T follicular helper cell (primary cell): ENCODE measurements around the gene CUL4B.
"Not testable (repeated sequence)": the region's sequence is repeated elsewhere in the genome, so short reads cannot be mapped to it uniquely, and the experiment has no call there.

Source experiments
- DNase-seq: peaks from one replicate; pipeline ENCODE4 v3.0.0-alpha.2; 2020; ENCODE audit warnings: low read depth

Gene CUL4B

DNA sequence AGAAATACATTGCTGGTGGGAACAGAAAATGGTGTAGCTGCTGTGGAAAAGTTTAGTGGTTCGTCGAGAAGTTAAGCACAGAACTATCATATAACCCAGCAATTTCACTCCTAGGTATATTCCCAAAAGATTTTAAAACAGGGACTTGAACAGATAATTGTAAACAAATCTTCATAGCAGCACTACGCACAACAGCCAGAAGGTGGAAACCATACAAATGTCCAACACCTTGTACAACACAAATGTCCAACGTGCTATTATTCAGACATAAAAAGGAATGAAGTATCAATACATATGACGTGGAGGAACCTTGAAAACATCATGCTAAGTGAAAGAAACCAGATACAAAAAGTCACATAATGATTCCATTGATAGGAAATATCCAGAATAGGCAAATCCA lies 37.9 kb downstream of the CUL4B start:
- no peak for DNase-seq

DNA sequence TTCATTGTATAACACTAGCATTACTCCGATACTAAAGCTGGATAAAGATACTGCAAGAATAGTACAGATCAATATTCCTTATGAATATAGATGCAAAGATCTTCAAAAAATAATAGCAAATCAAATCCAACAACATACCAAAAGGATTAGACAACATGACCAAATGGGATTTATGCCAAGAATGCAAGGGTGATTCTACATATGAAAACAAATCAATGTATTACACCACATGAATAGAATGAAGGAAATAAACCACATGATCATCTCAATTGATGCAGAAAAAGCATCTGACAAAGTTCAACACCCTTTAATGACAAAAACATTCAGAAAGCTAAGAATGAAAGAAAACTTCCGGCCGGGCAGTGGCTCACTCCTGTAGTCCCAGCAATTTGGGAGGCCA lies 42.8 kb downstream of the CUL4B start:
- no peak for DNase-seq

DNA sequence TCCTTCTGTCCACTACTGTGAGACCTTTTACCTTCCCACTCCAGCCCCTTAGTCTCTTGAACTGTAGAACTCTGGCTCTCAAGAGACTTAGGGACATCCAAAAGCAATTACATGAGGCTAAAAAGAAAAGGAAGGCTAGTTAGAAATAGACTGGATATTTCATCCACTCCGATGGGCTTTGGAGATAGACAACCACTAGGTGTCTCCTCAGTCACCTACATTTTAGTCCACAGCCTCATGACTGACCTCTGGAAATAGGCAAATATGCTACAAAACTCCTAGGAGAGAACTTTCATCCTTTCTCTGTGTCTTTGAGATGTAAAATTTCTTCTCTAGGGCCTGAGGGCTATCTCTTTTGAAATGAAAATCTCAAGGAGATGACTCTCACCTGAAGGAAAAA lies 46.5 kb downstream of the CUL4B start:
- no peak for DNase-seq

DNA sequence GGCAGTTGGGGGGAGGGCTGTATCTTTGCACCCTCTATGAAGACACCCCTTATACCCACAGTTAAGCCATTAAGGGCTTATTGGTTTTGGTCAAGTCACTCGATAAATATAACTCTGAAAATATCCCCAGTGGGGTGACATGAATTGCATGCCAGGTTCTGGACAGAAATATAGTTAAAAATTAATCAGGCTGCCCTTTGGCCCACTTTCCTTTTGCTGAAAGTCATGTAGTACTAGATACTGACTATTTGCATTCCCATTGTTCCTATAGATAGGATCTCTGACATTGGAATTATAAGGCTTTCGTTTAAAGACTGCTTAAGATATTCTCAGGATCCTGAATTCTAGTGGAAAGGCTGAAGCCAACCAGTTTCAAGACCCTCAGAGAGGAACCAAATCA lies 48.1 kb downstream of the CUL4B start:
- no peak for DNase-seq

DNA sequence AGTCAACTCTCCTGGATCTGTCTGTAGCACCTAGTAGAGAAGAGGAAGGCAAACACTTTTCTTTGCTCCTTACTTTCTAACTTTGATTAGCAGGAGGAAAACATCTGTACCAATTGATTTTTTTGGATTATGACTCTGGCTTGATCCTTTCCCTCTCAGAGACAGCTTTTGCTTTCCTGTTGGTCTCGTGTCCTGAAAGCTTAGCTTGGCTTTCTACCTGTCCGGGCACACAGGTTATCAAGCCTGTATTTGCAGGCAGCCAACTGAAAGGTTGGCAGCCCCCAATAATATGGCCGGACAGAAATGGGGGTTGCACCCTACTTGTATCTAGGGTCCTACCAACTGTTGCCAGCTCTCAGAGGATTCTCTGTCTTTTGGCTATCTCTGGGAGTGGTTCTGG lies 48.5 kb downstream of the CUL4B start:
- DNase-seq = no peak

DNA sequence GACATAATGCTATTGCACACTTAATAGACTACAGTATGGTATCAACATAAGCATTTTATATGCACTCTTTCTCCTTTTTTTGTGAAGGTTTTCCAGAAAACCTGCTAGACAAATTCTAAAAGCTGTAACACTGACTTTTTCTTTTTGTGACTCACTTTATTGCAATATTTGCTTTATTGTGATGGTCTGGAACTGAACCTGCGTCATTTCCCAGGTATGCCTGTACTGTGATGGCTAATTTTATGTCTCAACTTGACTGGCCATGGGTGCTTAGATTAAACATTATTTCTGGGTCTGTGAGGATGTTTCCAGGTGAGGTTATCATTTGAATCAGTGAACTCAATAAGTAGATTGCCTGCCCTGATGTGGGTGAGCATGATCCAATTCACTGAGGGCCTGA lies 56.2 kb downstream of the CUL4B start:
- DNase-seq = no peak

DNA sequence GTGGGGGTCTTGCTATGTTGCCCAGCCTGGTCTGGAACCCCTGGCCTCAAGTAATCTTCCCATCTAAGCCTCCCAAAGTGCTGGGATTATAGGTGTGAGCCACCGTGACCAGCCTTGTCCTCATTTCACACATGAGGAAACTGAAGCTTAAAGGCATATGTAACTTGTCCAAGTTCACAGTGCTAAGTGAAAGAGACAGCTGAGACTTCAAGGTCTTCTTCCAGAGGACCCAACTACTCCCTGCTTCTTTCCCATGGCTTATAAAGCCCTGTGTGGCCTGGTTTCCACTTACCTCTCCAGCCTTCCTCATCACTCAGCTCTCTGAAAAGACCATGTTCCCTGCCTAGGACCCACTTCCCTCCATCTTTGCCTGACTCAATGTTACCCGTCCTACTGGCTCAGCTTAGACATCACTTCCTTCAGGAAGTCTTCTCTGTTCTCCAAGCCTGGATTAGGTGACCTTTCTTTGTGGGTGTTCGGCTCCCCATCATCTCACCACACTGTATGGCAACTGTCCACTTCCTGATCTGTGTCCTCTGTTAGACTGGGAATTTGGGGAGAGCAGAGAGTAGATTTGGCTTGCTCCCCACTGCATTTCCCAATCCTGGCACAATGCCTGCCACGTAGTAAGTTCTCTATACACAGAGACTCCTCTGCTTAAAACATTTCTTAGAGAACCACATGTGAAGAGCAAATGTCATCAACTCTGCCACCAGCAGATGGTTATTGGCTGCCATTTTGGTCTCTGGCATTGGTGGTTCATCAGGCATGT lies 61.3 kb downstream of the CUL4B start:
- no peak for DNase-seq

DNA sequence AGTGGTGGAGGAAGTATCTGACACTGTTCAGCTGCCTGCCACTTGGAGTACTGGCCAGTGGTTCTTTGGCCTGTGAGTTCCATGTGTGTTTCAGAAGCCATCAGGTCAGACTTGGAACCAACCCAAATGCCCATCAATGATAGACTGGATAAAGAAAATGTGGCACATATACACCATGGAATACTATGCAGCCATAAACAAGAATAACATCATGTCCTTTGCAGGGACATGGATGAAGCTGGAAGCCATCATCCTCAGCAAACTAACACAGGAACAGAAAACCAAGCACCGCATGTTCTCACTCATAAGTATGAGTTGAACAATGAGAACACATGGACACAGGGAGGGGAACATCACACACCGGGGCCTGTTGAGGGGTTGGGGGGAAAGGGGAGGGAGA lies 70.6 kb downstream of the CUL4B start:
- not testable (repeated sequence) for DNase-seq

DNA sequence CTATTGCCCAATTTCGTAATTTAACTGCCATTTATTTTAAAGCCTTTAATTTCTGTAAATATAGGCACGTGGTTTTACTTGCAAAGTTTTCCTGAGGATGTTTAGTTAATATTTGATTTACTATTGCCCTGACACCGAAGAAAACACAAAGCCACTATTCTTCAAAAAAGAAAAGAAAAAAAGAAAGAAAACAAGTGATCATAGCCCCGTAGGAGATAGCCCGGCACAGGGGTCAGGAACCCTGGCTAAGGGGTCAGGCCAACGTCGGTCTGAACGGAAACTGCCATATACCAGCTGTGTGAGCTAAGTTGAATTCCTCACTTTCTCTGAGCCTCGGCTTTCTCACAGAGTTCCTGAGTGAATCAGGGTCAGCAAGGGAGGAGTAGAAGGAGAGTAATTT lies 74.0 kb downstream of the CUL4B start:
- no peak for DNase-seq

DNA sequence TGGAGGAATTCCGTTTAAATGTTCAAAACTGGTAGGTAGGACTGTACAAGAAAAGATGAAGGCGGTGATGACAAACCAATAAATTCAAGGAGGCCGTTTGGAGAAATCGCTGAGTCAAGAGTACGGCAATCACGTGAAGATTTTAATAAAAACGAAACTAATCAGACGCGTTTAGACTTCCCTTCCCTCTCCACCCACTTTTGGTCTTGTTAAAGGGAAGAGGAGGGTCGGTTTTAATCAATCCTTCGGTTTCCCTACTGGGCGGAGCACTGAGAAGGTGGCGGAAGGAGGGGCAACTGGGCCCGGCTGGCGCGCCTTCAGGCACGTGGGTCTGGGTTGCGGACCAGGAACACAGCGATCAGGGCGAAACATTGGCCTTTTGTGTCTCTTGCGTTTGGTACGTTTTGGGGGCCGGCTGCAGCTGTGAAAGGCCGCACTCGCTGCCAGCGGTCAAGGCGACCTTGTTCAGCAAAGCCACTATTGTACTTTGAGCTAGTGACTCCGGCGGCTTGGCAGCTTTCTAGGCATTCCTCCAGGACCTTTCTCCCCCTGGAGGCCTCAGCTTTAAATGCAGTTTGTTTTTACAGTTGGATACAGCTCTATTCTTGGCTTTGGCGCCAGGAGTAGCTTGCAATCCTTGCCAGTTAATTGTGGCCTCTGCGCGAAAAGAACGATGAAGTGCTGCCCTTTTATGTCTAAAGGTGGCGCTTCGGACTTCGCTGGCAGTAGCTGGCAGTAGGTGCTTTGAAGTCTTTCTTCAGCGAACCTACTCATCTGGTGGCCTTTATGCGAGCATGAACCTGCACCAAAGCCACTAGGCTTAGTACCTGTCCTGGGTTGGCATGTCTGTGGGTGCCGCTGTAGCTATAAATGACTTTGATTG lies 74.9 kb downstream of the CUL4B start:
- peak; percentile 24 for DNase-seq

DNA sequence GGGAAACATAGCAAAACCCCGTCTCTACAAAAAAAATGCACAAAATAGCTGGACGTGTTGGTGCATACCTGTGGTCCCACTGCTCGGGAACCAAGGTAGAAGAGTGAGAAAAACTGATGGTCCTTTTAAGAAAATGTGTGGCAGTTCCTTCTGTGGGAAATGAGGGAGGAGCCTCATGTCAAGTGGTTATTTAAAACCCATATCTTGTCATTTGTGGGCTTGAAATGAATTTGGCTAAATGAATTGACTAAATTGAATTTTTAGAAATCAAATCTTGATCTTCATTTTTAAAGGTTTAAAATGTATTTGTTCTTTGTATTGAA lies 75.5 kb downstream of the CUL4B start:
- DNase-seq = no peak

DNA sequence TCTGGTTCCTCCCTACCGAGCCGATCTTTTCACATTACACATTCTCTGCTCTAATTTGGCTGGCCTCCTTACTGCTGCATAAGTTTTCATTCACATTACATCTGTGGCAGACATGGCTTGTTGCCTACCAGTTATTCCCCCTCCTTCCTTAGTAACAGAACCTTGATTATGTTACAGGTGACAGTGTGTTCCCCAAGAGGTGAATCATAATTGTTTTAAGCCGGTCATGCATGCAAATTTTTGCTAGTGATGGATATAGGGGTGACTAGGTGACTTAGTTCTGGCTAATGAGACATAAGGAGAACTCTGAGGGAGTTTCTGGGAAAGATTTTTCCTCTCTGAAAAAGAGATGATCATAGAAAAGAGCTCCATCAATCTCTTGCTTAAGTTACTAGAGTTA lies 83.3 kb downstream of the CUL4B start:
- no peak for DNase-seq

DNA sequence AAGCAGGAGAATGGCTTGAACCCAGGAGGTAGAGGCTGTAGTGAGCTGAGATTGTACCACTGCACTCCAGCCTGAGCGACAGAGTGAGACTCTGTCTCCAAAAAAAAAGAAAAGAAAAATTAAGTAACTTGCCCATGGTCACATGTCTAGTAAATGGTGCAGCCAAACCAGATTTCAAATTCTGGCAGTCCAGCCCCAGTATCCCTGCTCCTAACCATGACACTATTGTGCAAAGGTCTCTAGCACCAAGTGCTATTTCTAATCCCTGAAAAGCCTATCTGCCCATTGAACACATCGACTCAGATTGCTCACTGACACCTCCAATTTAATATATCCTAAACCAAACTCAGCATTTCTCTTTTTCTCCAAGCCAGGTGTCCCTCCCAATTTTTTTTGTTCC lies 84.0 kb downstream of the CUL4B start:
- no peak for DNase-seq

DNA sequence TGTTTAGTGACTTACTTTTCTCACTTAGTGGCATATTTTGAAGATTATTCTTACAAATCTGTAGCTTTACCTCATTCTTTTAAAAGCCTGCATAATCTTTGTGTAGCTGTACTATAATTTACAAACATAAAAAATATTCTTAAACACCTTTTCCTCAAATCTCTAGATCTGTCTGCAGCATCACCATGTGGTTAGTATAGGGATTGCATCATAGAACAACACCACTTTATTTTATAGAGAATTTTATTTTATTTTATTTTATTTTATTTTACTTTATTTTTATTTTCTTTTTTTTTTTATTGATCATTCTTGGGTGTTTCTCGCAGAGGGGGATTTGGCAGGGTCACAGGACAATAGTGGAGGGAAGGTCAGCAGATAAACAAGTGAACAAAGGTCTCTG lies 85.3 kb downstream of the CUL4B start:
- not testable (repeated sequence) for DNase-seq
